SH-SY5Y (cell line): ENCODE measurements around the gene AOAH.

ENCODE experiments used
- GATA2 ChIP-seq: IDR thresholded peaks from 2 replicates; pipeline ENCODE4 v1.6.1; 2011; ENCODE audit warnings: mild to moderate bottlenecking, low read depth, low read length
- GATA3 ChIP-seq: IDR thresholded peaks from 2 replicates; pipeline ENCODE4 v1.6.1; 2011; ENCODE audit warnings: low read depth, mild to moderate bottlenecking, low read length, moderate library complexity

GRCh38 chr7:36599645-36600313 lies 124.5 kb downstream of the AOAH start:
- TF ChIP-seq GATA3 (no peak), GATA2 (no peak)
